HG03097 (cell line): ENCODE measurements around the gene RTN4IP1.

ENCODE experiments used
- ATAC-seq: cut with Tn5 transposase; IDR thresholded peaks from one replicate; pipeline ENCODE4 v1.9.1; 2021; ENCODE audit not compliant: unreplicated experiment, low FRiP score

The RTN4IP1 gene, protein sequence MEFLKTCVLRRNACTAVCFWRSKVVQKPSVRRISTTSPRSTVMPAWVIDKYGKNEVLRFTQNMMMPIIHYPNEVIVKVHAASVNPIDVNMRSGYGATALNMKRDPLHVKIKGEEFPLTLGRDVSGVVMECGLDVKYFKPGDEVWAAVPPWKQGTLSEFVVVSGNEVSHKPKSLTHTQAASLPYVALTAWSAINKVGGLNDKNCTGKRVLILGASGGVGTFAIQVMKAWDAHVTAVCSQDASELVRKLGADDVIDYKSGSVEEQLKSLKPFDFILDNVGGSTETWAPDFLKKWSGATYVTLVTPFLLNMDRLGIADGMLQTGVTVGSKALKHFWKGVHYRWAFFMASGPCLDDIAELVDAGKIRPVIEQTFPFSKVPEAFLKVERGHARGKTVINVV

DNA sequence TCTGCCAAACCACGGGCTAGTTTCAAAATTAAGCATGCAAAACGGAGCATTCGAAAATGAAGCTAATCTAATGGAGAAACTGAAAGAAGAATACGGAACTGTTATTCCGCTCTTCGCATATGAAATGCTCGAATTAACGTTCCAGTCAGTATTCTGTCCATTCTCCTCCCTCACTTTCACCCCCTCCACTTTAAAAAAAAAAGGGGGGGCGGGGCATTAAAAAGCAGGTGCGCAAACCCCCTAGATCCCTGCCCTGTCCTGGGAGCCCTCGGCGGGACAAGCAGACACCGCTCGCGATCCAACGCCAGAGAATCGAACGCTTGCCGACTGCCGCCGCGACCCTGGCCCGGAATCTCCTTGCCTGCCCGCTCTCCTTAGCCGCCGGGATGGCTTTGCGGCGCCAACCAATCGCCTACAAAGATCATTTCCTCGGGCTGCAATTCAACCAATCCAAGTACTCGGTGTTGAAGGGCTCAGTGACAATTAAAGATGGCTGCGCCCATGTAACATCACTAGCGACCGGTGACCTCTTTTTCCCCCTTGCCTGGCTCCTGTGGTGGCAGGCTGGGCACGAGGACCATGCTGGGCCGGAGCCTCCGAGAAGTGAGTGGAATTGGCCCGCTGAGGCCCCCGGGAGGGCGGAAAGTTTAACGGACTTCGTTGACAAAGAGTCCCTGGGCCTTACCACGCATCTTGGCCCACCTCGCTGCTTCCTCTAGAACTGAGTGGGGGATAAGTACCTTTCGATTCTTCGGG lies at the start of gene RTN4IP1, which contains the start of gene QRSL1:
RTN4IP1 (minus strand) TSS at position 396 of the 756 bp plus-strand sequence. CDS start 477 bp downstream, outside the sequence.
QRSL1 (plus strand) TSS at position 476 of the 756 bp plus-strand sequence; CDS start at position 580, 104 bp downstream.
- peak; percentile 81 for ATAC-seq

DNA sequence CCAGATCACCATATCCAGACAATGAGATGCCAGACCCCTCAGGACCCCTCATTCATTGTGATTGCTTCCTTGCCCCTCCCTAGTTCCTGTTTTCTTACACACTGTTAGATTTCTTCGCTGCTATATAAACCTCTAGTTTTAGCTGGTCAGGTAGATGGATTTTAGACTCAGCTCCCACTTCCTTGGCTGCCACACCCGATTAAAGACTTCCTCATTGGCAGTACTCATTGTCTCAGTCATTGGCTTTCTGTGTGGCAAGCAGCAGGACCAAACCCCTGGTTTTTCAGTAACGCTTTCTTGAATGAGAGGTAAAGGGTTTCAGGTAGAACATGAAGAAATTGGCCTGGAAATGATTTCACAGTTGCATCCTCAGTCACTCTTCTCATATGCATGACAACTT lies 48.0 kb upstream of the RTN4IP1 start:
- ATAC-seq: no peak

DNA sequence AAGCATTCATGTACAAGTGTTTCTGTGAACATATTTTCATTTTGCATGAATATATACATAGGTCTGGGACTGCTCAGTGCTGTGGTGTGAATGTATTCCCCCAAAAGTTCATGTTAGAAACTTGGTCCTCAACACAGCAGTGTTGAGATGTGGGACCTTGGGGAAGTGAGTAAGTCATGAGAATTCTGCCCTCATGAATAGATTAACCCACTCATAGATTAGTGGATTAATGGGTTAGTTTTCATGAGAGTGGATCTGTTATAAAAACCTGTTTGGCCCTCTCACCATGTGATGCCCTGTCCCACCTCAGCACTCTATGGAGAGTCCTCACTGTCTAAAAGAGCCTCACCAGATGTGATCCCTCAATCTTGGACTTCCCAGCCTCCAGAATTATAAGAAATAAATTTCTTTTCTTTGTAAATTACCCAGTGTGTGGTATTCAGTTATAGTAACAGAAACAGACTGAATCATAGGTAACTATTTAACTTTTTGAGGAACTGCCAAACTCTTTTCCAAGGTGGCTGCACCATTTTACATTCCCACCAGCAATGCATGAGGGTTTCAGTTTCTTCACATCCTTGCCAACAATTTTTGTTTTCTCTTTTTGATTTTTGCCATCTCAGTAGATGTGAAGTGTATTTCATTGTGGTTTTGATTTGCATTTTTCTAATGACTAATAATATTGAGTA lies 45.4 kb upstream of the RTN4IP1 start:
- no peak for ATAC-seq

DNA sequence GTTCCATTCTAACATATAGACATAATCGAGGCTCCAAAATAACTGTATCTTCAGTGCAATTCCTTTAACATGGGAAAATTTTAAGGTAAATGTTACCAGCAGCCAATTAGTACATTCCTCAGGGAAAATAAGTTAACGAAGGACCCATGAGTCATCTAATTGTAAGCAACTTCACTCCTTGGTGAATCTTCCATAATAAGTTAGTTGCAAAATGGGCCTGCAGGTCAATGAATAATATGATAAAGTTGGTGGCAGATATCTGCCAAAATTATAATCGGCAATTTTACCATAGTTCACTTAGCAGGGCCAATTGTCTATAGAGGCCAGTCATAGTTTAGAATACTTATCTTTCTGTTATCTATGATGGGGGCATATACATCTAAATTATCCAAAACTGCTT lies 42.4 kb upstream of the RTN4IP1 start:
- ATAC-seq: no peak

DNA sequence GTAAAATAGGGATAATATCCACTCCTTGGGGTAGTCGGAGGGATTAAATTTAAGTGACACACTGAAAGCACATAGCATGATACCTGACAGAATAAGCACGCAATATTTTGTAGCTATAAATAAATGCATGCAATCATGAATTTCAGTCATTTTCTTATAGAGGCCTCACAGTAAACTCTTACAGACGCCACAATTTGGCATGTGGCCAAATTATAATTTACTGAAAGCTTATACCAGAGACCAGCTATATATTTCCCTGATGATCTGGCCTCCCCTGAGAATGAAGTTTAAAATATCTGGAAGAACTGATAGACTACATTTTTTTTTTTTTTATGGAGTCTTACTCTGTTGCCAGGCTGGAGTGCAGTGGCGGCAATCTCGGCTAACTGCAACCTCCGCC lies 40.9 kb upstream of the RTN4IP1 start:
- no peak for ATAC-seq

DNA sequence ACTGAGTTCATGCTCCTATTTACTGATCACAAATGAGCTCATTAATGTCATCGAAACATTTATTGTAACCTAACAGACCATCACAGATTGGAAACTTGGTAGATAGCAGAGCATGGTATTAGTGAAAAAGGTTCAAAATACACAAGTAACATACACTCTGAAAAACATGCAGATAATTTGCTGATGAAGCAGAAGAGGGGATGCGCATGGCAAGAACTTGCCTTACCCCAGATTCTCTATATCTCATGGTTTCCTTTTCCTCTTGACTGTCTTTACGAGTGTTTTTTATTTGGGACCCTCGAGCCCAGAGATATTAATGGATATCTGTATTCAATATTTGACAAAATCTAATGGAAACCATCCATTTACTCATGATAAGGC lies 37.7 kb upstream of the RTN4IP1 start:
- no peak for ATAC-seq

DNA sequence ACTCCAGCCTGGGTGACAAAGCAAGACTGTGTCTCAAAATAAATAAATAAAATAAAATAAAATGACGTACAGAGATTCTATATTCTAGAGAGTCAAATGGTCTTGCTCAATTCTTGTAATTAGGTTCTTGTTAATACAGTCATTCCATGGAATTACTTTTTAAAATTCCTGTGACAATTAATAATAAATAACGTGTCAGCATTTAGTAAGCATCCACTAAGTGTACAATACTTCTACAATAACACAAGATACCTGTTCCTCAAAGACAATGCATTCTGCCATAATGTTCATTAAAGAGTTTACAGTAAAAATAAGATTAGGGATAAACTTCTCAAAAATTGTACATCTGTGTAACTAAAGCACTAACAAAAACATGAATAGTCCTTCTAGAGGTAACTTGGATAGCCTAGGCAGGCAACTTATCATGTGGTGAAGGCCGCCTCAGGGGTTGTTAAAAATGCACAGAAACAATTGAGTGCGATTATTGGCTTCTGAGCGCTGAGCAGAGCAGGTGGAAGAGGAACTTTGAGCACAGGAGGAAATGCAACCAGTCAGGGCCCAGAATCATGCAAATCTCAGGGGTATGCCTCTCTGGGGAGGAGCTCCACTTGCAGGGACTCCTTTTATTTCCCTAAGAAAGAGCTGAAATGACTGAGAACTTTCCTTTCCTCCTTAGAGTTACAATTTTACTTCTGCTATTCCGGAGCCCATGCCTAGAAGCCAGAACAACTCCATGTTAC lies 37.2 kb upstream of the RTN4IP1 start:
- ATAC-seq: peak; percentile 96

DNA sequence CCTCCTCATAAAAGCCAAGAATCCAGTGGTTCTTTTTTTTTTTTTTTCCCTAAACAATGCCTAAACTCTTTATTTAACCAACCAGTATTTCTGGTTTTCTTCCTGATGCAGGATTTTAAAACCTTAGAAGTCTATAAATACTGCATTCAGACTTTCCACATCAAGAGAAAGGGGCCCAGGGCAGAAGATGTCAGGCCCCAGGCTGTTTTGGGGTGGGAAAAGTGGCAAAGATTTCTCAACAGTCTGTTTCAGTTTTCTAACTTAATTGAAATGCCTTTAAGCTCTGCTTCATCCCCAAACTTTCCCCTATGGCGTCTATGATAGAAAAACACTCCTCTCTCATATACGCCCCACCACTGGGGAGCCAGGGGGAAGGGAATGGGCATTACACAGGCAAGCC lies 33.2 kb upstream of the RTN4IP1 start:
- no peak for ATAC-seq

DNA sequence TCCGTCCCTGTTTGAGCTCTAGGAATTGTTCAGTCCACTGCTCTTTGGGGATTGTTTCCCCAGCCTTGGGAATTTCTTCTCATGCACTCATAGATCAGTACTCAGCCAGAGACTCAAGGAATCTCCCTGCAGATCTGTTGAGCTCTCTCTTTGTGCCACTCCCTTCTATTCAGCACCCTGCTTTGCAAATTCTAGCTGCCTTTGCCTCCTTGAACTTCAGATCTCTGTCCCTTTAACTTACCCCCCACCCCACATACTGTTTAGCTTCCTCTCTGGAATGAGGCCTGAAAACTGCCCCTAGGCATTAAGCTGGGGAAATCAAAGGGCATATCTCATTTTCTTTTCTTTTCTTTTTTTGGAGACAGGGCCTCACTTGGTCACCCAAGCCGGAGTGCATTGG lies 30.6 kb upstream of the RTN4IP1 start:
- ATAC-seq: no peak

DNA sequence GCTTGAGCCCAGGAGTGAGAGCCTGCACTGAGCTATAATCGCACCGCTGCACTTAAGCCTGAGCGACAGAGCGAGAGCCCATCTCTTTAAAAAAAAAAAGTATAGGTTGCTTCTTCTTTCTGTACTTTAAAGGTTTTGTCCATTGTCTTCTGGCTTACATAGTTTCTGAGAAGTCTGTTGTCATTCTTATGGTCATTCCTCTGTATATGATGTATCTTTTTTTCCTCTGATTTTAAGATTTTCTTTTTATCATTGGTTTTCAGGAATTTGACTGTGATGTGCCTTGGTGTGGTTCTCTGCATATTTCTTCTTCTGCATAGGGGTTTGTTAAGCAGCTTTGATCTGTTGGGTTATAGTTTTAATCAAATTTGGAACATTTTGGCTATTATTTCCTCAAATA lies 29.2 kb upstream of the RTN4IP1 start:
- ATAC-seq: no peak

DNA sequence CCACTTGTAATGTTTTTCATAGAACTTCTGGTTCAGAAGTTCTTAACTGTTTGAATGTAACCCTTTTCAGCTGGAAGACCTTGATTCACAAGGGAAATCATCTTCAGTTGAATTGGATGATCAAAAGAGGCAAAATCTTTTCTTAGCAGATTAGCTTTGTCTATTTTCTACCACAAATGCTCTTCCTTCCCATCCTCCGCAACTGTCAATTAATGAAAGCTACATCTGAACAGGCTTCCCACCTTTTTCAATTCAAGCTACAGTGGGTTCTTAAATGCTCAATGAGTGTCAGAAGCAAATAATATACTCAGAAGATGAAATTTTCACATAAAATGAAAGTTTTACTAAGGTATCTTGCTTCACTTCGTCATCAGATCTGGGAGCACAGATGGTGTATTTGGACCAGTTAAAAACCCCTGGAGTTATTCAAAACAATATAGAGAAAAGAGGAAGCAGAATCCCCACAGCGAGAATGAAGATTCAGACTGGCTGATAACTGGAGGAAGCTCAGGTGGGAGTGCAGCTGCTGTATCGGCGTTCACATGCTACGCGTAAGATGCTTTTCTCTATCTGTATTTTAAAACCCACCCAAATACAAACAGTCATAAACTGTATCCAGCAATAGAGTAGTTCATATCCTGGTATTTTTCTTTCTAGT lies 19.5 kb upstream of the RTN4IP1 start:
- peak; percentile 87 for ATAC-seq

DNA sequence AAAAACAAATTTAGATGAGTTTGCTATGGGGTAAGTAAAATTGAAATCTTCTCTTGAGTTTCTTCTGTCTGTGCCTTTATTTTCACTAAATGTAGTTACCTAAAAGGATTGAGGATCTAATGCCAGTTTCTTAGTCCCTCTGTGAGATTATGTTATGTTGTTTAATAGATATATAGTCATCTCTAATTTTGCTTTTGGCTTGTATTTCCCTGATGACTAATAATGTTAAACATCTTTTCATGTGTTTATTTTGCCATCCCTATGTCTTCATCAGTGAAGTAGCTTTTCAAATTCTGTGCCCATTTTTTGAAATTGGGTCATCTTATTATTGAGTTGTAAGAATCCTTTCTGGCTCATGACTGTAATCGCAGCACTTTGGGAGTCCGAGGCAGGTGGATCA lies 13.8 kb upstream of the RTN4IP1 start:
- no peak for ATAC-seq

DNA sequence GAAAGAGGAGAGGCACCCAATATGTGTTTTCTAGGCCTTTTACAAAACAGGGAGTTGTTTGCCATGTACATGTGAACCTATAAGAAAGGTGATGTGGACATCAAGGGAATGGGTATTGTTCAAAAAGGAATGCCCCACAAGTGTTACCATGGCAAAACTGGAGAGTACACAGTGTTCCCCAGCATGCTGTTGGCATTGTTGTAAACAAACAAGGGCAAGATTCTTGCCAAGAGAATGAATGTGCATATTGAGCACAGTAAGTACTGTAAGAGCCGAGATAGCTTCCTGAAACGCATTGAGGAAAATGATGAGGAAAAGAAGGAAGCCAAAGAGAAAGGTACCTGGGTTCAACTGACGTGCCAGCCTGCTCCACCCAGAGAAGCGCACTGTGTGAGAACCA lies 13.2 kb upstream of the RTN4IP1 start:
- ATAC-seq: no peak

DNA sequence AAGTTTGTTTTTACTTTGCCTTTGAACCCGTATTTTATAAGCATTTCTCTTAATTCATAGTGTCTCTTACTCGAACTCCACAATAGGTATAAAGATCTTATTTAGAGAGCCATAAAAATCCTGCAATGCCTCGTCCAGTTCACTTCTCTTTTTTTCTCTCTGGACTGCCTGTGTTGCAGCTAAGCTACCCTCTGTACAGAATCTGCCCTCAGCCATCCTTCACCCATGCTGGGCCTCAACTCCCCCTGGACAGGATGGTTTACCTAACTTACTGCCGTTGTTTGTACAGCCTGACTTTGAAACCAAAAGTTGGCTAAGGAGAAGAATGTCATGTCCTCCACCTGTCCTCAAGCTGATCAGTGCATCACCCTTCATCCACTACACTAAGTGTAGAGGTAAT lies 10.5 kb upstream of the RTN4IP1 start:
- ATAC-seq: no peak

DNA sequence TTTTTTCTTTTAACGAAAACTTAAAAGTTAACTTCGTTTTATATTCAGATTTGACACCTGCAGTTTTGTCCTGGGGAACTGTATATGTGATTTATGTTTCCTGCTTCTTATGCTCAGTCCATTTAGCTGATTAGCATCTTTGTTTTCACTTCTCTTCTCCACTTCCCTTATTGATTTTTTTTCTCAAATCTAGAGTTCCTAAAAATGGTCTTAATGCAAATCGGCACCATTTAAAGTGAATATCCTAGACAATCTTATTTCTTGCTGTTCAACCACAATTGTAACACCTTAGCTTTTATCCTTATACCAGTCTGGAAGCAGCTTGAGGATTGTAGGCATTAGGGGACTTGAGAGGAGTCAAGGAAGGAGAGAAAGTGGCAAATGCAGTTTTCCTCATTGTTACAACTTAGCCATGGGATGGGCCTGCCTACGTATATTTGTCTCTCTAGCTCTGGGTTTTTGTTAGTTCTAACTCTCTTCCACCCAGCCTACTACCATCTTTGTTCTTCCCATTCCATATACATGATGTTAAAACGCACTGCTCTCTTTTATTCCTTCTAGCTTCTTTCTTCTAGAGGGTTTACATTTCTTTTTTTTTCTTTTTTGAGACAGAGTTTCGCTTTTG lies 8.5 kb upstream of the RTN4IP1 start:
- peak; percentile 53 for ATAC-seq

DNA sequence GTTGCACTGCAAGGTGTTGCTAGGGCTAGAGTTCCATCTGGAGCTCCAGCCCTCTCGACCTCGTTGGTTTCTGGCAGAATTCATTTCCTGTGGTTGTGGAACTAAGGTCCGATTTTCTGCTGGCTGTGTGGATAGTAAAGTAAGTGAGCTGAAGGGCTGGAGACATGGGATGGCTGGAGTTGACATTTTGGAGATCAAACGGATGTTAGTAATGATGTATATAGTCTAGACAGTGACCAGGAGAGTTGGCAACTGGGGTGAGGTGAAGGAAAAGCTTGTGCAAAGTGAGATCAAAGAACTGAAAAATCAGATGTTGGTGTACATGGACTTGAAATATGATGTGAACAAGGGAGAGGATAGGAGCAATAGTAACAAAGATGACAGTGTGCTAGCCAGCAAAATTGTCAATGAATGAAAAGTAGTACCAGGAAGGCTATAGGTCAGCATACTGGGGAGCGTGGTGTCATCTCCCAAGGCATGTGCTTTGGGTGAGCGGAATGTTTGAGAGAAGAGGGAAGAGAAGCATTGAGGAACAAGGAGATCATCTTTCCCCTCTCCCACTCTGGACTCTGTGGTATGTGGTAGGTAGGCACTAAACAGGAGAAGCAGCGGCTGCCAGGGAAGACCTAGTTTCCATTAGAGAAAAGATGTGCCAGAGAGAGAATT lies 7.9 kb upstream of the RTN4IP1 start:
- ATAC-seq: peak; percentile 20

DNA sequence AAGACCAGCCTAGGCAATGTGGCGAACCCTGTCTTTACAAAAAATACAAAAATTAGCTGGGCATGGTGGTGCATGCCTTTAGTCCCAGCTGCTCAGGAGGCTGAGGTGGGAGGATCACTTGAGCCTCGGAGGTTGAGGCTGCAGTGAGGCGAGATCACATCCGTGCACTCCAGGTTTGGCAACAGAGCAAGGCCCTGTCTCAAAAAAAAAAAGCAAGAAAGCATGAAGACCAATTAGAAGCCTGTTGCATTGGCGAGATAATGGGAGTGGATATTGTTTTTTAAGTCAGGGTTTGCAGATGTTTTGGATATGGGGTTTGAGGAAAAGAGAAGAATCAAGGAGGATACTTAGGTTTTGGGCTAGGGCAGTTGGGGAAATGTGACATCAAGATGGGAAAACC lies 5.3 kb upstream of the RTN4IP1 start:
- ATAC-seq: no peak

DNA sequence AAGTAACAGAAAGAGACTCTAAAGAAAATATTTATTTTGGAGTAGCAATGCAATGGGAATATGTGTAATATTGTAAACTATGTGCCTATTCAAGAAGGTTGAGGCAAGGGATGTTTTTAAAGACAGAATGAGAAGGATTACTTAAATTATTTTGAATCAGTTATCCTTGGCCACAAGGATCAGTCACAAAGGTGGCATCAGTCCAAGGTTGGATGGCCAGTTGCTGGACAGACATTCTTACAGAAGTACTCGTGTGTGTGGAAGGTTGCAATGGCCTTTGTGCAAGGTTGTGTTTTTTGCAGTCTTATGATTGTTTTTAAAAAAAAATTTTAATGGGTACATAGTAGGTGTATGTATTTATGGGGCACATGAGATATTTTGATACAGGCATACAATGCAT lies 2.0 kb upstream of the RTN4IP1 start:
- ATAC-seq: no peak

DNA sequence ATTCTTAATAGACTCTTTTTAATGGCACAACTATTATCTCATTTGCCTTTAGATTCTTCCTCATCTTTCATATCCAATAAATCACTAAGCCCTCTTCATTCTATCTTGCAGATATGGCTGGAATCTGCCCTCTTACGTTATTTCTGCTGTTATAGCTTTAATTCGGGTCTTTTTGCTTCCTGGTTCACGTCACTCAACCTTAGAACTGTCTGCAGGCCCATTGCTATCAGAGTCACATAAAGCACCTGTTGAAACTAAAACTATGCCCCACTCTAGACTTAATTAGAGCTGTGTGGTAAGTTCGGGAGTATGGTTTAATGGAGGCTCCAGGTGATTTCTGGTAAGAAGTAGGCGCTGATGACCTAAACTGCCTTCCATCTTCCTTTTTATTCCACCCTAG lies 1.1 kb upstream of the RTN4IP1 start:
- no peak for ATAC-seq
